ENCODE data around the gene ABCD4. TPM values are rescaled to one million over a fixed set of nuclear protein-coding genes. Genes with fewer than 3 reads are reported as not detected.
"Not testable (repeated sequence)": the region's sequence is repeated elsewhere in the genome, so short reads cannot be mapped to it uniquely, and the experiment has no call there.

The ABCD4 gene
- total RNA-seq, 2 donors from 2014 or later: 17.0 to 18.1 TPM

DNA sequence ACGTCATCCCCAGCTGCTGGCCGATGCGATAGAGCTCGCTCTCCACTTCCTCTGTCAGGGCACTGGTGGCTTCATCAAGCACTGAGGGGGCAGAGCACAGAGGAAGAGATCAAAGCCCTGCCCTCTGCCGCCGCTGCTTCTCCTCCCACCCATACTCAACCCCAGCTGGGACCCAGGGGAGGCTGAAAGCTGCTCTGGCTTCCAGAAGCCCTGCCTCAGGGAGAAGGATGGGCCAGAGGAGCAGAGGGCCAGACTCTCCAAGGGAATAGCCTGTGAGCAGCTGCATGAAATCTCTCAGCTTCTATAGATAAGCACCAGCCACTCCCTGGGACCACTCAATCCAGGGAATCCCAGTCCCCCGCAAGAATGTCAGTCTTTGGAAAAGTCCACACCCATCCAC is 16.0 kb downstream of the ABCD4 start:
- Histone ChIP-seq H3K27me3 (no peaks in the 10 kb centered on the region), H3K9me3 (no peaks in the 10 kb centered on the region), H3K27ac (no peak overlapping the region), H3K4me1 (no peaks in the 10 kb centered on the region), H3K36me3 (peaks cover 76% of the 10 kb centered on the region), H3K4me3 (no peak overlapping the region)
- no peak for DNase-seq (ENCODE audit: low spot score)
- no peak for TF ChIP-seq CTCF (IDR thresholded peaks at IDR 0.05)

DNA sequence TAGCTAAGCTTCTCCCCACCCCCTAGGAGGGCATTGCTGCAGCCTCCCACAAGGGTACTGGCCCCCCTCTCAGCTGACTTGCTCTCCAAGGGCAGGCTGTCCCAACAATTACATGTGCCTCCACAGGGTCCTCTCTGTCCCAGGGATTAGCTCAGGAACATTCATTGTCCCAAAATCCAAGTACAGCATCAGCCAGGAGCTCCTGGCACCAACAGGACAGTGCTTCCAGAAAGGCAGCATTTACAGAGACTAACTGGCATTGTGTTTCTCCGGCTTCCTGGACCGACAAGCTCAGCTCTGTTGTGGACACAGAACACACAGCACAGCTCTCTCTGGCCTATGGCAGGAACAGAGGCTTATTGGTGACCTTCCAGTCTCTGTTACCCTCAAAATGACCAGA is 21.7 kb downstream of the ABCD4 start:
- H3K4me1 ChIP-seq: no peaks in the 10 kb centered on the region
- peaks cover 28% of the 10 kb centered on the region for H3K36me3 ChIP-seq
- no peaks in the 10 kb centered on the region for H3K27me3 ChIP-seq
- H3K27ac ChIP-seq: no peak overlapping the region
- no peak overlapping the region for H3K4me3 ChIP-seq
- no peaks in the 10 kb centered on the region for H3K9me3 ChIP-seq
- TF ChIP-seq CTCF (IDR thresholded peaks at IDR 0.05): no peak
- no peak for DNase-seq (ENCODE audit: low spot score)

DNA sequence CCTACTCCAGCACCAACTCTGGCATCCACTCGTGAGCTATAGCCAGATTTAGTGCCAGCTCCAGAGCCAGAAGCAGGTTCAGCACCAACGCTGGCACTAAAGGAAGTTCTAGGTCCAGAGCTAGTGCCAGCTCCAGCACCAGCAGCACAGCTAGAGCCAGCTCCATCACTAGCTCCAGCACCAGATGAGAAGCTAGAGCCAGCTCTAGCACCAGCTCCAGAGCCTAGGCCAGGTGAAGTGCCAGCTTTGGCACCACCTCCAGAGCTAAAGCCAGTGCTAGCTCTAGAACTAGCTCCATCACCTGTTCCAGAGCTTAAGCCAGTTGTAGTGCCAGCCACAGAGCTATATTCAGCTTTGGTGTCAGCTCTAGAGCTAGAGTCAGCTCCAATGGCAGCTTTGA is 24.7 kb downstream of the ABCD4 start:
- Histone ChIP-seq H3K4me1 (no peaks in the 10 kb centered on the region), H3K27ac (no peak overlapping the region), H3K9me3 (no peaks in the 10 kb centered on the region), H3K36me3 (peaks cover under 1% of the 10 kb centered on the region), H3K27me3 (no peaks in the 10 kb centered on the region), H3K4me3 (no peak overlapping the region)
- no peak for TF ChIP-seq CTCF (IDR thresholded peaks at IDR 0.05)
- DNase-seq (ENCODE audit: low spot score): no peak

DNA sequence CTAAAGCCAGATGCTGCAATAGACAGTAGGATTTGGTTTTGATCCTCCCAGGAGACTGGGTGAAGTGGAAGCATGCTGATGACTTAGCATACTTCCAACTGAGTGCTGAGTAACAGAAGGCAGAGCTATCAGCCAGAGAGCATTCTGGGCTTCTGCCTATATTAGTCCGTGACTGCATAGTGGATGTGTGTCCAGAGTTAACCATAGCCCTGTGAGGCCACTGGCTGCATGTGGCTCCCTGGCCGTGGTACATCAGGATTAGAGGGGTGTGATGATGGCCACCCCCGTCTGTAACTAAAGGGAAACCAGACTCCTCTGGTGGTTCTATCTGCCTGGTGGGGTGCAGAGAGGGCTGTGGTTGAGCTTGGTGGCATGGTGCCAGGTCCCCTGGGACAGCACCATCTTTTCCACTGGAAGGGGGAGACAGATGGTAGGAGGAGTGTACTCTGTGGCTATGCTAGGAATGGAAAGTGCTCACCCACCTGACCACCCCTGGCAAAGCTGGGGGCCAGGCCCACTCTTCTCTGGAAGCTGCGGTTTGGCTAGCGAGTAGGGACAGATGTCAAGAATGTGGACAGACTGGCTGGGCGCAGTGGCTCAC is 27.4 kb downstream of the ABCD4 start:
- H3K36me3 ChIP-seq: no peaks in the 10 kb centered on the region
- H3K27ac ChIP-seq: no peak overlapping the region
- no peaks in the 10 kb centered on the region for H3K4me1 ChIP-seq
- no peaks in the 10 kb centered on the region for H3K27me3 ChIP-seq
- TF ChIP-seq CTCF (IDR thresholded peaks at IDR 0.05): no peak
- no peak overlapping the region for H3K4me3 ChIP-seq
- DNase-seq (ENCODE audit: low spot score): no peak
- no peaks in the 10 kb centered on the region for H3K9me3 ChIP-seq

DNA sequence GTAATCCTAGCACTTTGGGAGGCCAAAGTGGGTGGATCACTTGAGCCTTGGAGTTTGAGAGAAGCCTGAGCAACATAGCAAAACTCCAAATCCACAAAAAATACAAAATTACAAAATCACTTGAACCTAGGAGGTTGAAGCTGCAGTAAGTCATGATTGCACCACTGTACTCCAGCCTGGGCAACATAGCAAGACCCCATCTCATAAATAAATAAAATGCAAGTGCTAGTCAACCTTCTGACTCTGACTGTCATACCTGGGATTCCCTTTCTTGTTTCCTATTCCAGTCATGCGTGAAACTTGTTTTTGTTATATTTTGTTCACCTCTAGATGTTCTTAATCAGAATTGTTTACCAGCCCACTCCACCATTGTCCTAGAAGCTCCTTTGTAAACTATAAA is 31.4 kb downstream of the ABCD4 start:
- Histone ChIP-seq H3K36me3 (no peaks in the 10 kb centered on the region), H3K27ac (no peak overlapping the region), H3K4me3 (no peak overlapping the region), H3K9me3 (no peaks in the 10 kb centered on the region), H3K27me3 (no peaks in the 10 kb centered on the region), H3K4me1 (no peaks in the 10 kb centered on the region)
- no peak for DNase-seq (ENCODE audit: low spot score)
- no peak for TF ChIP-seq CTCF (IDR thresholded peaks at IDR 0.05)

GRCh38 chr14:74270382-74271177 is 32.2 kb downstream of the ABCD4 start:
- DNase-seq (ENCODE audit: low spot score); H3K27ac ChIP-seq; H3K4me3 ChIP-seq; H3K9me3 ChIP-seq; H3K4me1 ChIP-seq; H3K36me3 ChIP-seq; H3K27me3 ChIP-seq: not testable (repeated sequence)
